ENCODE measurements around the gene EXD3. TPM values are rescaled to one million over a fixed set of nuclear protein-coding genes. Genes with fewer than 3 reads are reported as not detected.

Gene EXD3
- total RNA-seq, 1 experiment from 2014 or later: 15.3 TPM

- Histone ChIP-seq H2BK20ac (ENCODE audit: low read depth, low read length, poor library complexity, severe bottlenecking) (no peak overlapping the region), H3K4me2 (ENCODE audit: insufficient read depth, insufficient read length, low read length) (no peak overlapping the region), H4K5ac (ENCODE audit: insufficient read length, low read depth, low read length) (no peak overlapping the region), H3K9ac (ENCODE audit: extremely low read depth, insufficient read length, low read length) (no peak overlapping the region), H3K18ac (ENCODE audit: insufficient read length, low read depth, low read length) (no peak overlapping the region), H3K79me1 (ENCODE audit: insufficient read depth, low read depth, low read length, poor library complexity, severe bottlenecking) (no peaks in the 10 kb centered on the region), H3K4ac (ENCODE audit: low read depth, low read length) (no peak overlapping the region), H3K79me2 (ENCODE audit: insufficient read depth, low read length) (no peaks in the 10 kb centered on the region), H3K27me3 (ENCODE audit: insufficient read depth, low read length) (no peaks in the 10 kb centered on the region), H3K23ac (ENCODE audit: insufficient read length, low read depth, low read length) (no peak overlapping the region), H2BK15ac (ENCODE audit: low read depth, low read length) (no peak overlapping the region), H2BK5ac (ENCODE audit: insufficient read length, low read length) (no peak overlapping the region), H2BK12ac (ENCODE audit: insufficient read length, low read depth, low read length) (no peak overlapping the region), H4K8ac (replicated peaks; ENCODE audit: insufficient read length, low read depth, low read length) (no peak overlapping the region), H2AK5ac (ENCODE audit: insufficient read length, low read length) (no peak overlapping the region), H2AFZ (ENCODE audit: low read length) (no peak overlapping the region), H3K27ac (ENCODE audit: insufficient read length, low read depth, low read length) (no peak overlapping the region), H4K91ac (ENCODE audit: insufficient read length, low read depth, low read length) (no peak overlapping the region), H3K56ac (ENCODE audit: insufficient read length, low read depth, low read length) (no peak overlapping the region), H4K20me1 (ENCODE audit: control insufficient read depth, insufficient read depth, insufficient read length) (no peaks in the 10 kb centered on the region), H3K23me2 (ENCODE audit: insufficient read length, low read depth, low read length, poor library complexity, severe bottlenecking) (no peaks in the 10 kb centered on the region), H3K14ac (ENCODE audit: insufficient read depth, low read length) (no peak overlapping the region), H3T11ph (ENCODE audit: low read length) (no peak overlapping the region), H2BK120ac (ENCODE audit: low read depth, low read length, poor library complexity, severe bottlenecking) (no peak overlapping the region), H3K9me3 (ENCODE audit: control insufficient read depth, low read depth, low read length) (no peaks in the 10 kb centered on the region), H3K4me1 (ENCODE audit: insufficient read depth, low read length) (no peaks in the 10 kb centered on the region)
- DNase-seq: peak; percentile 43
- no peaks in the 10 kb centered on the region for H3K4me1 Mint-ChIP-seq
- H3K27ac Mint-ChIP-seq: no peak overlapping the region
- WGBS (ENCODE audit: extremely low coverage, insufficient read length, low lambda C conversion rate): no CpG with 5 or more reads among the region's 52 CpGs
- H3K36me3 Mint-ChIP-seq (ENCODE audit: insufficient read depth in 1 of 3, low read depth in 3 of 3): no peaks in the 10 kb centered on the region; a peak in 1 of 7 replicates
- no peak for TF ChIP-seq CTCF (conservative IDR thresholded peaks at IDR 0.05)
- H3K4me3 Mint-ChIP-seq: no peak overlapping the region
- peaks cover 5% of the 10 kb centered on the region for H3K27me3 Mint-ChIP-seq (ENCODE audit: low read depth)
- peaks cover 0 to 2% of the 10 kb centered on the region in 2 experiments; a peak in 2 of 5 replicates for H3K9me3 Mint-ChIP-seq
Observed at GRCh38 chr9:137370865-137371520, 52.0 kb downstream of the EXD3 start.
